Fibroblast of mammary gland (primary cell): ENCODE results near the gene LRRC4.
A peak's percentile ranks its signal among the peaks of the same experiment; 100 is the strongest.

Experiments used
- DNase-seq: peaks from one replicate; pipeline ENCODE4 v3.0.0-alpha.2; 2010; ENCODE audit warnings: low read depth
- H3K4me3 ChIP-seq: 2 replicates; pipeline ENCODE4 v1.5.1; 2011; ENCODE audit warnings: low read depth, mild to moderate bottlenecking, low read length, moderate library complexity; ENCODE audit not compliant: control insufficient read depth
- CTCF ChIP-seq: conservative IDR thresholded peaks from 2 replicates; pipeline ENCODE4 v1.5.1; 2011; ENCODE audit warnings: low read depth, low read length, inconsistent platforms; ENCODE audit not compliant: control insufficient read depth, insufficient read depth

LRRC4 gene

GRCh38 chr7:128054511-128054910 is 23.3 kb upstream of the LRRC4 start:
- no peak for DNase-seq
- no peak for TF ChIP-seq CTCF

GRCh38 chr7:128053991-128054390 is 22.8 kb upstream of the LRRC4 start:
- TF ChIP-seq CTCF, result no peak
- no peak overlapping the region for H3K4me3 ChIP-seq
- no peak for DNase-seq

More at GRCh38 chr7:128054511-128054910, 23.3 kb upstream of the LRRC4 start:
- H3K4me3 ChIP-seq, result no peak overlapping the region

GRCh38 chr7:128053023-128053422 is 21.8 kb upstream of the LRRC4 start:
- no peak overlapping the region for H3K4me3 ChIP-seq
- DNase-seq, result peak; percentile 56
- no peak for TF ChIP-seq CTCF

- no peak for DNase-seq
- no peak overlapping the region for H3K4me3 ChIP-seq
- no peak for TF ChIP-seq CTCF
Measured at GRCh38 chr7:128052404-128052803, 21.2 kb upstream of the LRRC4 start.

GRCh38 chr7:128045766-128046165 is 14.5 kb upstream of the LRRC4 start:
- no peak for TF ChIP-seq CTCF
- H3K4me3 ChIP-seq, result no peak overlapping the region
- DNase-seq, result peak; percentile 42

- TF ChIP-seq CTCF, result no peak
- H3K4me3 ChIP-seq, result no peak overlapping the region
- DNase-seq, result no peak
Measured at GRCh38 chr7:128045158-128045557, 13.9 kb upstream of the LRRC4 start.

- TF ChIP-seq CTCF, result no peak
- no peak for DNase-seq
- H3K4me3 ChIP-seq, result no peak overlapping the region
Measured at GRCh38 chr7:128044064-128044463, 12.8 kb upstream of the LRRC4 start.
